ENCODE data around the gene TEKTIP1.
A peak's percentile ranks its signal among the peaks of the same experiment; 100 is the strongest.

TEKTIP1 gene

DNA sequence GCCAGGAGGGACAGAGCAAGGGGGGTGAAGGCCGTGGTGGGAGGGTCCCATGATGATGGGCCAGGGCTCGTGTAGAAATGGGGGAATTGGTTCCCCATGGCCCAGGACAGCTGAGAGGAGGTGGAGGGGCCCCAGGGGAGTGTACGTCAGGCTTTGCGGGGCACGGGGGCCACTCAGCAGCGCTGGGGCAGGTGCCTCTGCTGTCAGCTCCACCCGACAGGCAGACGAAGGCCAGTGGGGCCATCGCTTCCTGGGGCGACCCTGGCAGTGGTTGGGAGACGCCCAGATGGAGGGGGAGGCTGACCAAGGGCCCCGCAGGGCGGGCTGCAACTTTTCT is 1.9 kb upstream of the TEKTIP1 start:
- Histone ChIP-seq H3K9me3 (ENCODE audit: low read length) (no peaks in the 10 kb centered on the region), H3K4me3 (ENCODE audit: low read depth, low read length, poor library complexity, severe bottlenecking) (no peak overlapping the region), H3K4me1 (ENCODE audit: insufficient read depth, low read length, severe bottlenecking) (no peaks in the 10 kb centered on the region), H4K20me1 (ENCODE audit: insufficient read depth, low read length) (no peaks in the 10 kb centered on the region), H3F3A (ENCODE audit: insufficient read depth, low read length) (no peaks in the 10 kb centered on the region), H3K9ac (ENCODE audit: low read length) (no peak overlapping the region), H3K9me2 (ENCODE audit: low read depth, low read length) (no peaks in the 10 kb centered on the region), H3K27ac (ENCODE audit: low read depth, low read length, poor library complexity, severe bottlenecking) (no peak overlapping the region), H3K79me2 (ENCODE audit: insufficient read depth, low read length) (no peaks in the 10 kb centered on the region), H2AFZ (ENCODE audit: low read length) (no peak overlapping the region), H3K36me3 (ENCODE audit: insufficient read depth, low read length) (peaks cover 52% of the 10 kb centered on the region), H3K27me3 (ENCODE audit: insufficient read depth, low read length) (no peaks in the 10 kb centered on the region), H3K4me2 (ENCODE audit: low read length) (no peak overlapping the region)
- TF ChIP-seq EZH2 (IDR thresholded peaks at IDR 0.05; ENCODE audit: borderline replicate concordance, low read length) = no peak
- TF ChIP-seq, protein P1, sequence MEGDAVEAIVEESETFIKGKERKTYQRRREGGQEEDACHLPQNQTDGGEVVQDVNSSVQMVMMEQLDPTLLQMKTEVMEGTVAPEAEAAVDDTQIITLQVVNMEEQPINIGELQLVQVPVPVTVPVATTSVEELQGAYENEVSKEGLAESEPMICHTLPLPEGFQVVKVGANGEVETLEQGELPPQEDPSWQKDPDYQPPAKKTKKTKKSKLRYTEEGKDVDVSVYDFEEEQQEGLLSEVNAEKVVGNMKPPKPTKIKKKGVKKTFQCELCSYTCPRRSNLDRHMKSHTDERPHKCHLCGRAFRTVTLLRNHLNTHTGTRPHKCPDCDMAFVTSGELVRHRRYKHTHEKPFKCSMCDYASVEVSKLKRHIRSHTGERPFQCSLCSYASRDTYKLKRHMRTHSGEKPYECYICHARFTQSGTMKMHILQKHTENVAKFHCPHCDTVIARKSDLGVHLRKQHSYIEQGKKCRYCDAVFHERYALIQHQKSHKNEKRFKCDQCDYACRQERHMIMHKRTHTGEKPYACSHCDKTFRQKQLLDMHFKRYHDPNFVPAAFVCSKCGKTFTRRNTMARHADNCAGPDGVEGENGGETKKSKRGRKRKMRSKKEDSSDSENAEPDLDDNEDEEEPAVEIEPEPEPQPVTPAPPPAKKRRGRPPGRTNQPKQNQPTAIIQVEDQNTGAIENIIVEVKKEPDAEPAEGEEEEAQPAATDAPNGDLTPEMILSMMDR (IDR thresholded peaks at IDR 0.05; ENCODE audit: low read length) = no peak

DNA sequence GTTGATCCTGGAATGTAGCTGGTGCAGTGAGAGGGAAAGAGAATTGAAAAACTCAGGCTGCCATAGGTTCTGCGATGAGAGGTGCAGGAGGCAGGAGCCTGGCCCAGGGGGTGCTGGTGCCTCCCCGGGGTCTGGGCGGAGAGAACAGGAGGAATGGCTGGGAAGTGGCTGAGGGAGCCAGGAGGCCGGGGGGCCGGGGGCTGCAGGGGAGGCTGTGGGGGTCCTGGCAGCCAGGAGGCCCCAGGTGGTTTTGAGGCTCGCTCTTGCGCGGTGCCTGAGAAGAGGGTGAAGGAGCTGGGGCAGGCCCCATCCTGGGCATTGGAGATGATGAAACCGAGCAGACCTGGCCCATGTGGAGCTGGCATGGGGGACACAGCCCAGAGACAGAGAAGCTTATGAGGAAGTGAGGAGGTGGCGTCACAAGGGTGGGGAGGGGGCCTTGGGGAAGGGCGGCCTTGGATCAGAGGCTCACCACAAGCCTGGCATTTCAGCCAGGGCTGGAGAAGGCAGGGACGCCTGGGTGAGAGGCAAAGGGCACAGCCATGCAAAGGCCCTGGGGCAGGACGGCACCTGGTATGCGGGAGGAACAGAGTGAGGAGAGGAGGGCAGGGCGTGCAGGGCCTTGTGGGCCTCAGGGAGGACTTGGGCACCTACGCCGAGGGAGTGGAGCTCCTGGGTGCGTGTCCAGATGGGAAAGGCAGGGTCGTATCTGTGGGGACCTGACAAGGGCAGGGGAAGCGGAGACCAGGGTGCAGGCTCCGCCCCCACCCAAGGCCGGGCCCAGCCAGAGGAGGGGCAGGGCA is 1.3 kb upstream of the TEKTIP1 start:
- no peak overlapping the region for H3K27ac ChIP-seq (ENCODE audit: low read depth, low read length, poor library complexity, severe bottlenecking)
- H3K9ac ChIP-seq (ENCODE audit: low read length) = no peak overlapping the region
- peaks cover 46% of the 10 kb centered on the region for H3K36me3 ChIP-seq (ENCODE audit: insufficient read depth, low read length)

DNA sequence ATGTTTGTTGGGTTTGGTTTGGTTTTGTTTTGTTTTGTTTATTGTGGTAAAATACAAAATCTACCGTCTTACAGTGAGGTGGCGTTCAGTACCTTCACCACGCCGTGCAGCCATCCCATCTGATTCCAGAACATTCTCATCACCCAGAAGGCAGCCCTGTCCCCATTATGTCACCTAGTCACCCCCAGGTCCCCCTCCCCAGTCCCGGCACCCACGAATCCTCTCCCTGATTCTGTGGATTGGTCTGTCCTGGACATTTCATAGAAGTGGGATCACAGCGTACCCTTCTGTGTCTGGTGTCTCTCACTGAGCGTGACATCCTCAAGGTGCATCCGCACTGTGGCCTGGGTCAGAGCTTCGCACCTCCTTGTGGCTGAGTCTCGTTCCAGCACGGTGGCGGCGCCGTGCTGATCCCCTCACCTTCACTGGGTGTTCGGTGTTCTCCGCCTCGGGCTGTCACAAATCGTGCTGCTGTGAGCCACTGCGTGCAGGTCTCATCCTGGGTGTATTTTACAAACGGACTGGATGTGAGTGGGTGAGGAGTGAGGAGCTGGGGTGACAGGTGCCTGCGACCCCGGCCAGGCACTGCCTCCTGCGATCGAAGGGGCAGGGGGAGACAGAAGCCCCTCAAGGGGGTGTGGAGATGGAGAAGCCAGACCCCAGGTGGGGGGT is 580 bp upstream of the TEKTIP1 start:
- H4K20me1 ChIP-seq (ENCODE audit: insufficient read depth, low read length) = no peaks in the 10 kb centered on the region
- no peak overlapping the region for H3K4me2 ChIP-seq (ENCODE audit: low read length)
- no peaks in the 10 kb centered on the region for H3K27me3 ChIP-seq (ENCODE audit: insufficient read depth, low read length)
- no peaks in the 10 kb centered on the region for H3F3A ChIP-seq (ENCODE audit: insufficient read depth, low read length)
- no peak overlapping the region for H3K27ac ChIP-seq (ENCODE audit: low read depth, low read length, poor library complexity, severe bottlenecking)
- no peak overlapping the region for H3K4me3 ChIP-seq (ENCODE audit: low read depth, low read length, poor library complexity, severe bottlenecking)
- peaks cover 38% of the 10 kb centered on the region for H3K36me3 ChIP-seq (ENCODE audit: insufficient read depth, low read length)
- TF ChIP-seq, protein P1 (IDR thresholded peaks at IDR 0.05; ENCODE audit: low read length) = peak; percentile 14; the same call in 1 of the 2 replicates
- TF ChIP-seq EZH2 (IDR thresholded peaks at IDR 0.05; ENCODE audit: borderline replicate concordance, low read length) = no peak
- H3K9me3 ChIP-seq (ENCODE audit: low read length) = no peaks in the 10 kb centered on the region
- no peaks in the 10 kb centered on the region for H3K4me1 ChIP-seq (ENCODE audit: insufficient read depth, low read length, severe bottlenecking)
- H3K9ac ChIP-seq (ENCODE audit: low read length) = no peak overlapping the region
- H3K79me2 ChIP-seq (ENCODE audit: insufficient read depth, low read length) = no peaks in the 10 kb centered on the region
- no peak overlapping the region for H2AFZ ChIP-seq (ENCODE audit: low read length)
- H3K9me2 ChIP-seq (ENCODE audit: low read depth, low read length) = no peaks in the 10 kb centered on the region

More for the DNA sequence above, 1.3 kb upstream of the TEKTIP1 start:
- no peaks in the 10 kb centered on the region for H3K4me1 ChIP-seq (ENCODE audit: insufficient read depth, low read length, severe bottlenecking)
- no peaks in the 10 kb centered on the region for H3K9me2 ChIP-seq (ENCODE audit: low read depth, low read length)
- H3K27me3 ChIP-seq (ENCODE audit: insufficient read depth, low read length) = no peaks in the 10 kb centered on the region
- H3K4me2 ChIP-seq (ENCODE audit: low read length) = no peak overlapping the region
- H4K20me1 ChIP-seq (ENCODE audit: insufficient read depth, low read length) = no peaks in the 10 kb centered on the region
- no peak overlapping the region for H2AFZ ChIP-seq (ENCODE audit: low read length)
- H3F3A ChIP-seq (ENCODE audit: insufficient read depth, low read length) = no peaks in the 10 kb centered on the region
- no peaks in the 10 kb centered on the region for H3K79me2 ChIP-seq (ENCODE audit: insufficient read depth, low read length)
- no peak for TF ChIP-seq EZH2 (IDR thresholded peaks at IDR 0.05; ENCODE audit: borderline replicate concordance, low read length)
- TF ChIP-seq, protein P1 (IDR thresholded peaks at IDR 0.05; ENCODE audit: low read length) = no peak
- H3K9me3 ChIP-seq (ENCODE audit: low read length) = no peaks in the 10 kb centered on the region
- H3K4me3 ChIP-seq (ENCODE audit: low read depth, low read length, poor library complexity, severe bottlenecking) = no peak overlapping the region
